GM19240 (cell line): ENCODE data around the gene CDC7.
"Not testable (repeated sequence)": the region's sequence is repeated elsewhere in the genome, so short reads cannot be mapped to it uniquely, and the experiment has no call there.

Source experiments
- DNase-seq: peaks from one replicate; pipeline ENCODE4 v3.0.0; 2011; ENCODE audit warnings: low spot score; ENCODE audit not compliant: insufficient read length

CDC7 gene

DNA sequence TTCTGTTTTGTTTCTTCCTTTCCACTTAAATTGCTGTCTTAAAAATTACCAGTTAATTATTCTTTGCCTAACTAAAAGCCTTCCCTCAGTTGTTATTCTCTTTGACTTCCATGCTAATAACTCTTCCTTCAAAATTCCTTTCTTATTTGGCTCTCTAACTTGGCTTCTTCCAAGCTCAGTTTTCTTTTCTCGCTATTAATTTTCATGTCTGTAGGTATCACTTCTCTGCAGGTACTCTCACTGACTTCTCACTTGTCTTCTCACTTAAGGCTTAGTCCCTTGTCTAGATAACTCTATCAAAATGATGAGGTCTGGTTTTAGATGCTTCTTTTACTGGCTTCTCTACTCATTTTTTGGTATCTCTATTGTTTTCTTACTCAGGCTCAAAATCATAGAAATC, 10.1 kb downstream of the CDC7 start:
- DNase-seq = no peak

DNA sequence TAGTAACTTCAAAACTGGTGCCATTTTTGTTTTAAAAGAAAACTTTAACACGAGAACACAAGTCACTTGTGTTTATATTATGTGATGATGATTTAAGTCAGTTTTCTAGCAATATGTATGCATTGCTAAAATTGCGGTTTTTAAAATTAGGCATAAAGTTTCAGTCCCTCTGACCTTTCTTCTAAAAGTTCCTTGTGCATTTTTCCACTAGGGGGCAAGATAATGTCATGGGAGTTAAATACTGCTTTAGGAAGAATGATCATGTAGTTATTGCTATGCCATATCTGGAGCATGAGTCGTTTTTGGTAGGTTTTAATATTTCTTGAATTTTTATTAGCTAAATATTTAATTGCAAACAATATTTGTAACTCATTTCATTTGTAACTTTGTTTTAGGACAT, 10.7 kb downstream of the CDC7 start:
- no peak for DNase-seq

DNA sequence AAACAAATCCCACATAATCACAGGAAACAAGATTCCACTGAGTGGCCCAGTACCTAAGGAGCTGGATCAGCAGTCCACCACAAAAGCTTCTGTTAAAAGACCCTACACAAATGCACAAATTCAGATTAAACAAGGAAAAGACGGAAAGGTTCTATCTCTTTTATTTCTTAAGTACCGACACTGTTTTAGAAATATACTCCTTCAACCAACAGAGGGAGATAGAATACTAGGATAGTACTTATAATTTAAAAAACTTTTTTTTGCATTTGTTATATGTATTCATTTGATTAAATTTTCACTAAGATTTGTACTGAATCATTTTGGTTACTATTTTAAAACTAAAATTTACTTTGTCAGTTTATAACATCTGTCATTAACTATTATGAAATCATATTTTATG, 12.5 kb downstream of the CDC7 start:
- DNase-seq = no peak

DNA sequence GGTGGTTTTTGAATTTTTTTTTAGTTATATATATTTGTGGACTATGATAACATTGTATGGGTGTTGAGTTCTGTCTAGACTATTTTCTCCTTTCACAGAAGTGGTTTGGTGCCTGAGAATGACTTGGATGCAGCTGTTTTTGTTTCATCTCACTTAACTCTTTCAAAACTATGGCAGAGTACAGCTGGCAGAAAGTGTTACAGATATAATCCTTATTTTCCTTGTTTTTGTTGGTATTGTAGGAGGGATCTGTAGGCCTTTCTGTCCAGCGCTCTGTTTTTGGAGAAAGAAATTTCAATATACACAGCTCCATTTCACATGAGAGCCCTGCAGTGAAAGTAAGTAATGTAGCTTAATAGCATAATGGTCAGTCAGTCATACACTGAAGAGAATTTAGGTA, 13.1 kb downstream of the CDC7 start:
- DNase-seq = no peak

DNA sequence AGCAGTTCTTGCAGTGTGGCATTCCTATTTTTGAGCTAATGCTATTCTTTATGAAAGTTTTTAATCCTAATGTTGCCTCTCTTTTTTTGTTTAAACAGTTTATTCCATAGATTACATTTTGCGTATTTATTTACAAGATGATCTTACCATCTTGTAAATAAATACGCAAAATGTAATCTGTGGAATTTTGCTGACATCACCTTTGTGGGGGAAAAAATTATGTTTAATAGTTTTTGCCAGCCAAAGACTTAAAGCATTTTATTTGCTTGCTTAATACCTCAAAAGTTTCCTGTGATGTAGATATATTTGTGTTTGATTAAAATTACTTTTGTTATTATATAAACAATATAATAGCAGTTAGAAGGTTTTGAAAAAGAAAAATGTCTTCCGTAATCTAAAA, 15.3 kb downstream of the CDC7 start:
- no peak for DNase-seq

DNA sequence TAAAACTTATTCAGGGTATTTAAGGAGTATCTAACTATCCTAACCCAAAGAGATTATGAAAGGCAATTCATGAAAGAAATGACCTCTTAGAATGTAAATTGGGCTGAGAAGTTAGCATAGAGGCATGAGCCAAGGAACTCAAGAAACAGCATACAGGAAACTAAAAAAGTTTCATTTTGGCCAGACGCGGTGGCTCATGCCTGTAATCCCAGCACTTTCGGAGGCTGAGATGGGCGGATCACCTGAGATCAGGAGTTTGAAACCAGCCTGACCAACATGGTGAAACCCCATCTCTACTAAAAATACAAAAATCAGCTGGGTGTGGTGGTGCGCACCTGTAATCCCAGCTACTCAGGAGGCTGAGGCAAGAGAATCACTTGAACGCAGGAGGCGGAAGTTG, 16.0 kb downstream of the CDC7 start:
- not testable (repeated sequence) for DNase-seq

DNA sequence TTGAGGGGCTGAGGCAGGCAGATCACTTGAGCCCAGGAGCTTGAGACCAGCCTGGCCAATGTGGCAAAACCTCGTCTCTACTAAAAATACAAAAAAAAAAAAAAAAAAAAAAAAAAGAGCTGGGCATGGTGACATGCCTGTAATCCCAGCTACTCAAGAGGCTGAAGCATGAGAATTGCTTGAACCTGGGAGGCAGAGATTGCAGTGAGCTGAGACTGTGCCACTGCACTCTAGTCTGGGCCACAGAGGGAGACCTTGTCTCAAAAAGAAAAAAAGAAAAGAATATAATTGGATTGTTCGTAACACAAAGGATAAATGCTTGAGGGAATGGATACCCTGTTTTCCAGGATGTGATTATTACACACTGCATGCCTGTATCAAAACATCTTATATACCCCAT, 18.5 kb downstream of the CDC7 start:
- DNase-seq = not testable (repeated sequence)

DNA sequence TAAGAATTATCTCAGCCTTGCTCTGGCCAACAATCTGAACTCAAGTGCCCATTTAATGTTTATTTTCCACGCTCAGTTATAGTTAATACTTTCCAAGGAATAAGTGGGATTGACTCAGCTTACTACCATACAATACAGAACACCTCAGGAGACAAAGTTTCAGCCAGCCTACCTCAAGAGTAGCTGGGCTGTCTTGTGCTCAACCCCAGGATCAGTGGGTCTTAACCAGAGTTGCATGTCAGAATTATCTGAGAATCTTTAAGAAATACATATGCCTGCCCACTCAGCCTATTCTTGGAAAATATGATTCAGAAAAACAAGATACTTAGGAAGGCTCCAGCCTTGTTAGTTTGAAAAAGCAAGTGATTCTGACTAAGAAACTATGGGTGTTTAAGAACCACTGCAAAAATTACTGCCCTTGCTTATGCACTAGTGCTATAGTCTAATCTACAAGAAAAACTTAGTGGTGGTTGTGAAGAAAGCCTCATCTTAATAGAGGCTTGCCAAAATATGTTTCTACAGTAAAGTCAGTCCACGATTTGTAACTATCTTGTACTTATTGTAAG, 20.4 kb downstream of the CDC7 start:
- DNase-seq = no peak

DNA sequence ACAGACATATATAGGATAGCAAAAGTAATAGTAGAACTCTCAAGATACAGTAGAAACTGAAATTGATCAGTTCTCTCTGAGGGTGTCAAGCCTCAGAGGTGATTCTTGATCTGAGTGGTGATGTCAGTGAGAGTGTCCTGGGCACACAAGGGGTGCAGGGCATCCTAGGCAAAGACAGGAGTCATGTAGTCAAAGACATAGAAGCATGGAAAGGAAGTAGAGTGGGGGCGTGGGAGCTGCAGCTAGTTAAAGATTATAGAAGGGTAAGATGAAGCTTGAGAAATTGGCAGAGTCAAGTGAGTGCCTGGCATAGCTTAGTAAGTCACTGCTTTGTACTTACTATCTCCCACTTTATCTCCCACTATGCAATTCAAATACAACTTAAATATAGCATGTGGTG, 22.8 kb downstream of the CDC7 start:
- DNase-seq = no peak

DNA sequence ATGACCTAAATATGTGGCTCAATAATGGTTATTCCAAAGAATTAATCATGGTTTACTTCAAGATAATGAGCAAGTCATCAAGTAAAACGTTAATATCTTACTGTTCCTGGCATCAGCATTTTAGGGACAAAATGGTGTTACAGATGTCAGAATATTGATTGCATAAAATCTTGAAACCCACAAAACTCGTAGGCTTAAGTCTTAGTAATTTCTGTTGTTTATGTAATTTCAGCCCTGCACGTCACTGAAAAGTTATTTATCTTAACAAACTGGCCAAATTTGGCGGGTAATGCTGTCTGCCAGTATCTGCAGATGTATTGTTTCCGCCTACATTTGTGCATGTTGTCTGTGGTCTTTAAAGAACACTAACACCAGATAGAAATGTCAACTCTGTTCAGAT, 25.8 kb downstream of the CDC7 start:
- no peak for DNase-seq

DNA sequence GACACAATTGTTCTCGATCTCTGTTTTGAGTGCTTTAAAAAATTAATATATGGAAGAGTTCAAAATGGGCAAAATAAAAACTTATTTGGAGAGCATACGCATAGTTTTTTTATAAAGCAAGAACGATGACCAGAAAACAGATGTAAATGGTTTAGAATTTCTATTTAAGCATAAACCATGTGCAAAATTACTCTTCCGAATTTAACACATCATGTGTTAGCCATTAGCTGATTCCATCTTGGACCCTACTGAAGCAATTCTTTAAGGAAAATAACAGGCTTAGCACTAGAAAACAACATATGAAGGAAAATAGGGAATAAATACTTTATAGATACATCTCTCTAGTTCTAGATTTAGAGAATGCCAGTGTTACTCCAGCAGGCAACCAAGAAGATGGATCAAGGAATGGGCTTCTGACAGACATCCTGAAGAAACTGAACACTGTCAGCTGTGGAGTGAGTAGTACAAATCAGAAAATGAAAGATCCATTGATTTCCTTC, 26.7 kb downstream of the CDC7 start:
- no peak for DNase-seq

DNA sequence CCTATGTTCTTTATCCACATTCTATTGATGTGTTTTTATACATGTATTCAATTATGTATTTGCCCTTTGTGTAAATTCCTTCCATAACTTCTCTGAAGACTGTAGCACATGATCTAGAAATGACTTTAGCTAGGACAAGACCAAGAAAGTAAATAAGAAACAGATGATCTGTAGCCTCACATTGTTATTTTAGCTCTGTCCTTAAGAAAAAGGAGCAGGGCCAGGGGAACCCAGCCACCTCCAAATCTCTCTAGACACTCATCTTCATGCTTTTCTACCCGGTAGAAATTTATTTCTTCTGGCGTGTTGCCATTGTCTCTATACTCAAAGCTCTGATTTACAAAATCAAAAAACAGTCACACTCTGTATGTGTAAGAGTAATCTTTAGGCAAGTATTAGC, 27.1 kb downstream of the CDC7 start:
- DNase-seq = no peak

DNA sequence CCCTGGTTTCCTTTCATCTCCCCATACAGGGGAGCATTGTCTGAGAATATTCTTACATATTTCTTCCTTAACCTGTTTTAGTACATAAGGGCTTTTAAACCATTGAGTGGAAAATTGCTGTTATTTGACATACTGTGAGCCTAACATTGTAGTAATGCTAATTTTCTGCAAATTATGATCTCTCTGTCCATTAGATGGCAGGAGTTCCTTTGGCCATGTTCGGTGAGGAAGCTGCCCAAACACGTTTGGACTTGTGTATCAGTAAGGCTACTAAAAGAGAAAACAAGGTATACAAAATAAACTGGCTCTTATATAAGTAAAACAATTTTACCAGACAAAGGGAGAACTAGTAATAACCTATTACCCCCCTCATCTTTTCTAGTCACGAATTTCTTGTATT, 29.2 kb downstream of the CDC7 start:
- no peak for DNase-seq

DNA sequence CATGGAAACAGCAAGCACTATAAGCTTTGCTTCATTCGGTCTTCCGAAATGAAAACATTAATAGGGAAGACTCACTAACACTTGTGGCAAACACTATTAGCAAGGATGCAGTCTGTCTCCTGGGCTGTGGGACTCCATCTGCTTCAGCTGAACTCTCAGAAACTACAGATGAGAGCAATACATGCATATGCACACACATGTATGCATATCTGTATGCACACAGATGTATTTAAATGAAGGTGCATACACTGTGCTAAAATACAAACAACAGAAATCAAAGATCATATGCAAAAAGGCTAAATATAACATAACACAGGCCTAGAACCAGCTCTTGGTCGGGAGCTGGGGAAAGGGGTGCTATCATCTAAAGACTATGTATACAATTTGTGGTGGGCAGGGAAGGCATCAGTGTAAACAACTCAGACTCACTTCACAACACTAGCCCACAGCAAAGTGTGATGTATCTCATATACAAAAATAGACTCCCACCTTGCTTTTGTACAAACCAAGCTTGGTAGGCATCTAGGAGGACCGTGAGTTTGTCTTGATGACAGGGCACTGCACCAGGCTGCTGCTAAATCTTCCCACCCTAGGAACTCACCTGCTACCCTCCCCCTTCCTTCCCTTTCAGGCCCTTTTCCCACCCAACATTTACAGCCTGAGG, 32.8 kb downstream of the CDC7 start:
- DNase-seq = no peak

DNA sequence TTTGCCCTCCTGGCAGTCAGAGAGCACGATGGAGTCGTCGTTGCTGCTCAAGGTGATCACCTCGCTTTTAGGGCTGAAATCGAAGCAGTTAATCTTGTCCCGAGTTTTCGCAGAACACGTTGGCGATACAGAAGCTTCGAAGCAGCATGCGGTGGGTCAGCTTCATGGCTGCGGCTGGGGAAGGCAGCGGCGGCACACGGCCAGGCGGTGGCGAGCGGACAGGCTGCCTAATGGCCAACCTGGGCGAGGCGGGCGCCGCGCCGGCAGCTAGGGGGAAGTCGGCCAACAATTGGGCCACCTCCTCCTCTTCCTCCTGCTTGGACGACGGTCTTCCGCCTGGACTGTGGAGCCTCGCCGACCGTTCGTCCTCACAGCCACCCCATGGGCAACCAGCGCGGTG, 34.8 kb downstream of the CDC7 start:
- DNase-seq = no peak

DNA sequence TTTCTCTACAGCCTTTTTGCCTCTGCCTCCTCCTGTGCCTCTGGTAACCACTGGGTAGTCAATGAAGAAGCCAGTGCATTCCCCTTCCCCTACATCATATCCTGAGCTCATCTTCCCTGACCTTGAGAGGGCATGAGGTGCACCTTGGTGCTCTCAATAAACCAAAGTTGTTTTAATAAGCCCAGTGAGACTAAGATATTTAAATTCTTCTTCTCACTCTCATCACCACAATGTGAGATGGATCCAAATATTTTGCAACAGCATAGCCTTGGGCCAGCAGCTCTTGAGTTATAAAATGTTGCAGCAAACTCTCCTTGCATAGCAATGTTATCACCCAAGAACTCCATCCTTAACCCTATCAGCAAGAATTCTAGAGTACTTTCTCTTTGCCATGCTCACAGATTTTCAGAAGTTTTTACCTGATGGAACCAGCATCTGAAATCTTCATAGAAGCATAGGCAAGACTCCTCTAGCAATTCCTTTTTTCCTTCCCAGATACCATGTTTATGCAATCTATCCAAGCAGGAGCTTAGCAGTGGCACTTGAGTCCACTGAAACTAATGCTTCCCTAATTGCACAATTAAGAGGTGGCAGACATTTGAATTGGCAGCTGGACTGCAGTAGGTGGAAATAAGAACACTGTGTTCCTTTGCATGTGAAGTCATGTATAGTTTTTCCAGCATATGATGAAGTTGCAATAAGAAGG, 36.8 kb downstream of the CDC7 start:
- no peak for DNase-seq

DNA sequence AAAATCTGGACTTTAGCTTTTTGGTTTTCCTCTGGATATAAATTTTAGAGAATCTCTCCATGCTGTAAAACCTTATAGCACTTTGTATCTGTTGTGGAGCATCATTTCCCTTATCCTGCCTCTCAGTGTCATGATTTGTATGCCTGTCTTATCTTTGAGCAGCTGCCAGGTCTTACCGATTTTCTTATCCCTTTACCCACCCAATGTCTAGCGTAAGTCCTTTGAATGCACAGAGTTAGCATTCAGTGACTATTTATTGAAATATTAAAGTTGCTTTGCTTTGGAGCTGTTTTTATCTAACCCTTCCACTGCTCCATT, 37.3 kb downstream of the CDC7 start:
- no peak for DNase-seq

DNA sequence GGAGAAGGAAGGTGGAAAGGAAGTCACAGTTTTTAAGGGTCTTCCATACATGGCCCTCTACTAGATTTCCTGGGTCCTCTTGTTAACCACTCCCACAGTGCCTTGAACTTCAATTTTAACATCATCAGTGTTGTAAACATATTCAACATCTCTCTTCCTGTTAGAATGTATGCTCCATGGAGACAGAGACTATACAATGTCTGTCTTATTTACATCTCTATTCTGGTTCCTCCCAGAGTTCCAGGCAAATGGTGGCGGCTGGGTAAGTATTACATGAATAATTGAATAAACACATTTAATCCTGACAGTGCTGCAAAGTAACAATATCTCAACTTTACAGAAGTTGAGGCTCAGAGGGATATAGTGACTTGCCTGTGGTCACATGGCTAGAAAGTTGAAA, 40.3 kb downstream of the CDC7 start:
- no peak for DNase-seq

DNA sequence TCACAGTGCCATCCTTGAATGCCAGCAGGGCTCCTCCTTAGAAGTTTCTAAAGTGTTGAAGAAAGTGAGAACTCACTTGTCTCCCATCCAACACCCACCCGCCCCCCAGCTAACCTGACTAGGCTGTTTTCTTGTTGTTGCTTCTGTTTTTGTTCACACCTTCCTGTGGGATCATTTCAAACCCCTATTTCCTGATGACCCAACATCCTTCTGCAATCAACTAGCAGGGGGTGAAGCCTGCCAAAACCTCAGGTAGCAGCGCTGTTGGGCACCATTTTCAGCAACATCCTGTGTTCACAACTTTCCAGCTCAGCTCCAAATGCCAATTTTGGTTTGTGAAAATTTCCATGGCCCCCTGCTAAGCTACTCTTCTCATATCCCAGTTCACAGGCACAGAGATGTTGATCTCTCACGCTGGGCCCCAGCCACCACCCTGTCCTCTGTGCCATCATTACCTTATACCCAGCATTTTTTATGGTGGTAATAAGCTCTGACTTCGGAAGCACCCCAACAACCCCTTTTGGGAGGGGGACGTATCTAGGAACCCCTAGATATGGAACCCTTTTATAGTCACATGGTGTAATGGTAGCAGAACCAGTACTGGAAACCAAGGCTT, 41.4 kb downstream of the CDC7 start:
- DNase-seq = no peak

DNA sequence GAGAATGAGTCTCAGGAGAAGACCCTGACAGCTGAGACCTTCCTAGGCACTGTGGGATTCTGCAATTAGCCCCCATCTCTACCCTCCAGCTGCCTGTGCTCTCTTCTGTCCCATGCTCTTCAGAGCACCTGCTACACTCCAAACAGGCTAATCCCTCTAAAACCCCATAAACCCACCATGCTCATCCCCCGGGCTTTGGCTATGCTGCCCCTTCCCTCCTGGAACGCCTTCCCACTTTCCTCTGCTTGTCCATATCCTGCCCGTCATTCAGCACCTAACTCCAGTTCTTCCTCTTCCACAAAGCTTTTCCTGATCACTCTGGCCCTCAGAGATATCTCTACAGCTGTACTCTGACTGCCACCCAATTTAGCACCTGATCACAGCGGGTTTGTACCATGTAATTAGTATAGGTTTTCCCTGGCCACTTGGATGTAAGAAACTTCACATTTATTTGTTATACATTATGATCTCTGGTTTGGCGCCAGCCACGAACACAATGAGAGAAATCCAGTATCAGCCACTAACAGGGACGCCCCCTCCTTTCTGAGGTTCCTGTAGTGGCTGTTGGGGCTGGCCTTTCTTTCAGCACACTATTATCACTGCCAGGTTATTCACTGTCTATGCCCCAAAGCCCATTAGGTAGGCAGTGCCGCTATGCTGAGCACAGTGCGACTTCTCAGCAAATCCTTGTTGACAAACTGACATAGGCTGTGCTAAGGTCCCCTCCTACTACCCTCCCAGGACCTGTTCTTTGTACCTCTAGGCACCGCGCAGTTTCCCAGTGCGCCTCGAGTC, 45.1 kb downstream of the CDC7 start:
- DNase-seq = no peak

DNA sequence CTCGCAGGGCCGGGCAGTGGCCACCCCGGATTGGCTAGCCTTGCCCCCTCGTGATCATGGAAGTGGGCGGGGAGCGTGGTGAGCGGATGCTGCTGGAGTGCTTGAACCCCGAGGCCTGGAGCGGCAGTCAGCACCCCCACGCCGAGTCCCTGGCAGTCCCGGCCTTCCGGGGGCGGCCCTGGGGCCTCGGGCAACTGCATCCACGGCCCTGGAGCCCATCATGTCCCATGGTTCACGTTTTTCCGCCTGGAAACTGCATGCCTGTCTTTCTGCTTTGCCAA, 45.6 kb downstream of the CDC7 start:
- no peak for DNase-seq

DNA sequence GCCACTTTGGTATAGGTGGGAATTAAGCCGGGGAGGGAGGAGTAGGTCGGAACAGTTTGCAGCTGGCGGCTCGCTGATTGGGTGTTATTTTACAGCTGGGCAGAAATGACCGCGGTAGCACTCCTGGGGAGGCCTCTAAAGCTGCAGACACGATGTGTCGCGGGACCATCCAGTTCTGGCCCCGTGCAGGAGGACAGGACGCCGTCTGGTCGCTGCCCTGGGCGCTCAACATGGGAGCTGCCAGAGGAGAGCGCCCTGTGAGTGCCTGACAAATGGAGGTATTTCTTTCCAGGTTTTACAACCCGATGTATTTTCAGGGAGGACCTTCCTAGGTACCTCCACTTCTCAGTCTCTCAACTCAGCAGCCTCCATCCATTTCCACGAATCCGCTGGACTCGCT, 46.2 kb downstream of the CDC7 start:
- no peak for DNase-seq
